ENCODE measurements around the gene ADIPOR1. TPM values are rescaled to one million over a fixed set of nuclear protein-coding genes. Genes with fewer than 3 reads are reported as not detected.
"Not testable (repeated sequence)": the region's sequence is repeated elsewhere in the genome, so short reads cannot be mapped to it uniquely, and the experiment has no call there.

ADIPOR1 gene, protein sequence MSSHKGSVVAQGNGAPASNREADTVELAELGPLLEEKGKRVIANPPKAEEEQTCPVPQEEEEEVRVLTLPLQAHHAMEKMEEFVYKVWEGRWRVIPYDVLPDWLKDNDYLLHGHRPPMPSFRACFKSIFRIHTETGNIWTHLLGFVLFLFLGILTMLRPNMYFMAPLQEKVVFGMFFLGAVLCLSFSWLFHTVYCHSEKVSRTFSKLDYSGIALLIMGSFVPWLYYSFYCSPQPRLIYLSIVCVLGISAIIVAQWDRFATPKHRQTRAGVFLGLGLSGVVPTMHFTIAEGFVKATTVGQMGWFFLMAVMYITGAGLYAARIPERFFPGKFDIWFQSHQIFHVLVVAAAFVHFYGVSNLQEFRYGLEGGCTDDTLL
- 76.6 TPM for total RNA-seq
- long read RNA-seq, transcript ADIPOR1-201 (8 exons, 2,177 nt): major isoform, 393 of 524 reads
- long read RNA-seq, partial matches to known transcripts: 12 of 524 reads
- long read RNA-seq, other reads (novel, unspliced or antisense): 118 of 524 reads

DNA sequence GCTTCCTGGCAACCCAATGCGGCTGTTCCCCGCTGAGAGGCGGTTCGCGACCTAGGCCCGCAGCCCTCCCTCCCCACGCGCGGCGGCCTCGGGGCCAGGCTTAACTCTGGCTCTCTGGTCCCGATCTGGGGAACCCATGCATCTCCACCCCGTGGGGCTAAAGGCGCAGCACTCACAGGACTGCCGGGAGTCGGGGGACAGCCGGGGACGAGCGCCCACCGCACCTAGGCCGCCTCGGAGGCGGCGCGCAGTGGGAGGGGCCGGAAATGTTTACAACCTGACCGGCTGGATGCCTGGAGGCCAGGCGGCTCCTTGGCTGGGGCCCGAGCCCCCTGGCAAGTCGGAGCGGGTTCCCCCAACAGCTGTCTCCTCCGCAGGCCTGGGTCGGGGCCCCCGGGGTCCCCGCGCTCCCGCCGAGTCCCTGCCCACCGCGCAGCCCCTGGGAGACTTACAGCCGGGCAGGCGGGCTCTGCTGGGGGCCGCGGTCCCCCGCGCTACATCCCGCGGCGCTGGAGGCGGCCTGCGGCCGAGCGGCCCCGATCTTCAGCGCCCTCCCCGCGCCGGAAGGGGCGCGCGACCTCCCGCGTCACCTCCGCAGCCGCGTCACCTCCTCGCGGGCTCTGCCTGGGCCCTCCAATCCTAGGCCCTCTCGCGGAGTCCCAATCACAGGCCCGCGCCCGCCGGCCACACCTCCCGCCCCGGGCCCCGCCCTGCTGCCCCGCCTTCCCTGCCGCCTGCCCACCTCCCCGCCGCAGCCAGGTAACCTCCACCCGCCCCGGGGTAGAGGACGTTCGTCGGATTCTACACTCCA lies at the start of gene ADIPOR1:
TSS of gene ADIPOR1 (minus strand) at position 580 of the 811 bp plus-strand sequence. CDS start 7,242 bp downstream, outside the sequence.
- intact Hi-C loops (cut with DNase I): no loop called here
- ATAC-seq (ENCODE audit: poor library complexity): peak; percentile 99
- peak; percentile 95 for DNase-seq

DNA sequence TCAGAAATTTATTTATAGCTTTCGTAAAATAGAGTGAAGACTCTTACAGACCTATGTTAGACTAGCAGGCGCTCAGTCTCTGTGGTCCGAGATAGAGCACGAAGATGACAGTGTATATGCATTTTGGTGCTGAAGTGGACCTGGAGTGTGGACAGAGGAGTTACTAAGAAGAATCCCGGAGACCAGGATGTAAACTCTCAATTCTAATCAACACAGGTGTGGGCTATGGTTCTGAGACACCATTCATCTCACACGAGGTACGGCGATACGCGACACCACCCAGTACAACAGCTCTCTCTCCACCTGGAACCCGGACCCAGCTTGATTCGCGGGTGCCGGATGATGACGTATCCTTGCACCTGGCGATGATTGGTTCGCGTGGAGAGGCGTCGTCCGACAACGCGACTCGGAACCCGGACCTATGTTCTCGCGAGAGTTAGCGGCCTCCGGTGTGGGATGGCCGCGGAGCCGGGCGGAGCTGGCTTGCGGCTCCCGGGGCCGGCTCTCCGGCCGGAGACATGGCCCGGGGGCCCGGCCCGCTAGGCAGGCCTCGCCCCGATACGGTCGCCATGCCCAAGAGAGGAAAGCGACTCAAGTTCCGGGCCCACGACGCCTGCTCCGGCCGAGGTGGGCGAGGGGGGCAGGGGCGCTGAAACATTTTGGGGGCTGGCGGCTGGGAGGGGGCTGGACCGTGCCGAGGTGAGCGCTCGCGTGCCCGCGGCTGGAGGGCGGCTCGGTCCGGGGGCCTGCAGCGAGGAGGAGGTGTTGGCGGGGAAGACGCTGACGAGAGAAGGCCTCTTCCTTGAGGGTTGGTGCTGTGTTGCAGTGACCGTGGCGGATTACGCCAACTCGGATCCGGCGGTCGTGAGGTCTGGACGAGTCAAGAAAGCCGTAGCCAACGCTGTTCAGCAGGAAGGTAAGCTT lies 49.1 kb upstream of the ADIPOR1 start, which contains the start of gene TMEM183A:
TSS of gene TMEM183A (plus strand) at position 427 of the 924 bp plus-strand sequence. CDS start at position 519, 92 bp downstream.
- DNase-seq (peak; percentile 97), ATAC-seq (ENCODE audit: poor library complexity) (peak; percentile 99)
- intact Hi-C loops (cut with DNase I): no loop called here

DNA sequence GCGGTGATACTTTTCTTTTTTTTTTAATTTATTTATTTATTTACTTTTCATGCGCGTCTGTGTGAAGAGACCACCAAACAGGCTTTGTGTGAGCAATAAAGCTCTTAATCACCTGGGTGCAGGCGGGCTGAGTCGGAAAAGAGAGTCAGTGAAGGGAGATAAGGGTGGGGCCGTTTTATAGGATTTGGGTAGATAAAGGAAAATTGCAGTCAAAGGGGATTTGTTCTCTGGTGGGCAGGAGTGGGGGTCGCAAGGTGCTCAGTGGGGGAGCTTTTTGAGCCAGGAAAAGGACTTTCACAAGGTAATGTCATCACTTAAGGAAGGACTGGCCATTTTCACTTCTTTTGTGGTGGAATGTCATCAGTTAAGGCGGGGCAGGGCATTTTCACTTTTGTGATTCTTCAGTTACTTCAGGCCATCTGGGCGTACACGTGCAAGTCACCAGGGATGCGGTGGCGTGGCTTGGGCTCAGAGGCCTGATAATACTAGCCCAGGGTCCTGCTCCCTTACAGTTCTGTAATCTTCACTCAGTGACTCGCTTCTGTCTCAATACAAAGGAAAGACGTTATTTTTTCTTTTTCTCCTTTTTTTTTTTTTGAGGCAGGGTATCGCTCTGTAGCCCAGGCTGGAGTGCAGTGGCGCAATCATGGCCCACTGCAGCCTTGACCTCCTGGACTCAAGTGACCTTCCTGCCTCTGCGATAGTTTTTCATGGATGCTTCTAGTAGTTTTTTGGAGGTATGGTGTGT lies 47.5 kb upstream of the ADIPOR1 start:
- ATAC-seq (ENCODE audit: poor library complexity); intact Hi-C loops (cut with DNase I); DNase-seq: not testable (repeated sequence)

DNA sequence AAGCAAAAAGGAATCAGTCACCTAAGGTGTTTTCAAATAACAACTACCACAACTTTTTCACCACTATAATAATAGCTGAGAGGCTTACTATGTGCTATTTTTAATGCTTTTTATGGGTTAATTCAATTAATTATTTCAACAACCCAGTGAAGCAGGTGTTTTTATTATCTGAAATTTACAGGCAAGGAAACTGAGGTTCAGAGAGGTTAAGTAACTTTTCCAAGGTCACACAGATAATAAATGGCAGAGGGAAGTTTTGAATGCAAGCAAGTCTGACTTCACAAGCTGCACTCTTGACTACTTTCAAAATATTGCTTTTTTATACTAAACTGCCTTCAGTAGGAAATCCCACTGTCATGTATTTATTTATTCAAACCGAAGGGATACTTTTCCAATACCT lies 44.8 kb upstream of the ADIPOR1 start:
- intact Hi-C loops (cut with DNase I): no loop called here
- ATAC-seq (ENCODE audit: poor library complexity) (no peak), DNase-seq (no peak)

DNA sequence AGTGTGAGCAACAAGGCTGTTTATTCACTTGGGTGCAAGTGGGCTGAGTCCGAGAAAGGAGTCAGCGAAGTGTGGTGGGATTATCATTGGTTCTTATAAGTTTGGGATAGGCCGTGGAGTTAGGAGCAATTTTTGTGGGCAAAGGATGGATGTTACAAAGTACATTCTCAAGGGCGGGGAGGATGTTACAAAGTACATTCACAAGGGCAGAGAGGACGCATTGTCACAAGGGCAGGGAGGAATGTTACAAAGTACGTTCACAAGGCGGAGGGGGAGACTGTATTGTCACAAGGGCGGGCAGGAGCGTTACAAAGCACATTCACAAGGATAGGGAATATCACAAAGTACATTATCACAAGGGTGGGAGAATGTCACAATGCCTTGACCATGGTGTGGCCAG lies 43.9 kb upstream of the ADIPOR1 start:
- intact Hi-C loops (cut with DNase I): no loop called here
- DNase-seq (no peak), ATAC-seq (ENCODE audit: poor library complexity) (no peak)

DNA sequence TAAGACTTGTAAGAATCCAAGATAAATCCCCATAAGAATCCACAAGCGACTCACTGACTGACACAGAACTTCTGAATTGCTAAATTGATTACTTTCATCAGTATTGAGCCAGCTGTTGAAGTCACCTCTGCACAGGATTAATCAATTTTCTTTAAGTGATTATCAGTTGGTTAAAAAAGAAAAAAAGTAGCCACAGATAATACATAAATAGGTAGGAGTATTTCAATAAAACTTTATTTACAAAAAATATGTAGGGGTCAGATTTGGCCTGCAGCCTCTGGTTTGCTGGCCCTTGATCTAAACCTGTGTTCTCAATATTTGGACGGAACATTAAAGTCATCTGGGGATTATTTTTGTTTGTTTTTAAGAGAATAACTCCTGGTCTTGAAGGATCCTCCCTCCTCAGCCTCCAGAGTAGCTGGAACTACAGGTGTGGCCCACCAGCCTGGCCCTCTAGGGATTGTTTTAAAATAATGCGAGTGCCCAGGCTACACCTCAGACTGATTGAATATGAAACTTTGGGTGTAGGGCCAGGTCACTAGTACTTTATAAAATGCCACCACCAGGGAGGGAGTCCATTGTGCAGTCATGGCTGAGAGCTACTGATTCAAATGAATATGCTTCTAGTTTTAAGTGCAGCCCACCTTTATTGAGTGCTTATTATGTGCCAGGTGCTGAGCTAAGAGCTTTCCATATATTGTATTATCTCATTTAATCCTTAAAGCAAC lies 42.3 kb upstream of the ADIPOR1 start:
- intact Hi-C loops (cut with DNase I): no loop called here
- ATAC-seq (ENCODE audit: poor library complexity): no peak
- DNase-seq: no peak

DNA sequence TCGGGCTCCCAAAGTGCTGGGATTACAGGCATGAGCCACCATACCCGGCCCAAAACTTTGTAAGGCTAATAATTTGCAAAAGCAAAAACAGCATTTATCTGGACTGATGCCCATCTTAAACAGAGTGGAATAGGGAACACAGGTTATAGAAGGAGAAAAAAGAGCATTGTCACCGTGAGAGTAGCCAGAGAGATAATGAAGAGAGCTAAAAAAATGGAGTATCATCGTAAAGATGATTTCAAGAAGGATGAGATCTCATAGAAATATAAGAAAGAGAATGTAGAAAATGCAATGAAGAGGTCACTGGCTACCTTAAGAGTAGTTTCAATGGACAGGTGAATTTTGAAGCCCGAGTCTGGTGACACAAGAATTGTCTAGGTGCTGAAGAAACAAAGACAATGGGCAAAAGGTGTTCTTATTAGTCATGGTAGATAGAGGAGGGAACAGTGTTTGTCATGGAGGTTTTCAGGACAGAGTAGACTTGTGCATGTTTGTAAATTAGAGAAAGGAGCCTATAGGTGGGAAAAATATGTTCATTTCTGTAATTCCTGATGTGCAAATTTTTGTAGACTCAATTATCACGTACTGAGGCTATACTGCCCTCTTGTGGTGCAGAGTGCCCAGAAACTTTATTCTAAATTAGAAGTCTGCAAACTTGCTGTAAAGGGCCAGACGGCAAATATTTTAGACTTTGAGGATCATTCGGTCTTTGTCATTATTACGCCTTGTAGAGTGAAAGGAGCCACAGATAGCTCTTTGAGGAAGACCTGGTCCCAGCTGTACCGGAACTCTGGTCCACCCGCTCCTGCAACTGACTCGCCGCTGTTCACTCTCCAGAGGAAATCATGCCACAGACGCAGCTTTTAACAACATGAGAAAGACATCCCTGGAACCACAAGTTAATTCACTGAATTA lies 41.0 kb upstream of the ADIPOR1 start:
- ATAC-seq (ENCODE audit: poor library complexity) (peak; percentile 56), DNase-seq (no peak)

DNA sequence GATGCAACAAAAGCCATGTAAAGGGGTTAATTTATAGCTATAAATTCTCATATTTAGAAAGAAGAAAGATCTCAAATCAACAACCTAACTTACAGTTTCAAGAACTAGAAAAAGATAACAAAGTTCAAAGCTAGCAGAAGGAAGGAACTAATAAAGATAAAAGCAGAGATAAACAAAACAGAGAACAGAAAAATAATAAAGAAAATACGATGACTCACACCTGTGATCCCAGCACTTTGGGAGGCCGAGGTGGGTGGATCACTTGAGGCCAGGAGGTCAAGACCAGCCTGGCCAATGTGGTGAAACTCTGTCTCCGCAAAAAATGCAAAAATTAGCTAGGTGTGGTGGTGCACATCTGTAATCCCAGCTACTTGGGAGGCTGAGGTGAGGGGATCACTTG lies 36.6 kb upstream of the ADIPOR1 start:
- no peak for ATAC-seq (ENCODE audit: poor library complexity)
- no peak for DNase-seq
- intact Hi-C loops (cut with DNase I): loop anchor here (10.0 kb wide), 2 partner anchors 80 to 250 kb away; no protein-coding TSS in a partner anchor

More for the DNA sequence above, 41.0 kb upstream of the ADIPOR1 start:
- intact Hi-C loops (cut with DNase I): loop anchor here (10.0 kb wide), 2 partner anchors 84 to 254 kb away; no protein-coding TSS in a partner anchor

DNA sequence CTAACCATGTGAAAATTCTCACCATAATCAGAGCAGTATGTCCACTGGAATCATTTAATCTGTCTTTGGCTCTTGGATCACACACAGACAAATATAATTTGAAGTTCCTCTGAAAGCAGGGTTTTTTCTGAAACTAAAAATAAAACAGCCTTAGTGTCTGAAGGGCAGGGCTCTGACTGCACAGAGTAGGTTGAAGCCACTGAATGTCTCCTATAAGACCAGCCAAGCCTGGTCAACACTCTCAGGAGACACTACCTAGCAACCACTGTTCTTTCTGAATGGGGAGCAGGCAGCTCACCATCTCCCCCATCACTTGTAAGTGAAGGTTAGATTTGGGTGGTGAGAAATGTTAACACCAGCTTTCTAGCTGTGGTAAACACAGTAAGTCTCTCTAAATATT lies 33.0 kb upstream of the ADIPOR1 start:
- ATAC-seq (ENCODE audit: poor library complexity) (no peak), DNase-seq (no peak)
- intact Hi-C loops (cut with DNase I): loop anchor here (10.0 kb wide), 2 partner anchors 76 to 246 kb away; no protein-coding TSS in a partner anchor

DNA sequence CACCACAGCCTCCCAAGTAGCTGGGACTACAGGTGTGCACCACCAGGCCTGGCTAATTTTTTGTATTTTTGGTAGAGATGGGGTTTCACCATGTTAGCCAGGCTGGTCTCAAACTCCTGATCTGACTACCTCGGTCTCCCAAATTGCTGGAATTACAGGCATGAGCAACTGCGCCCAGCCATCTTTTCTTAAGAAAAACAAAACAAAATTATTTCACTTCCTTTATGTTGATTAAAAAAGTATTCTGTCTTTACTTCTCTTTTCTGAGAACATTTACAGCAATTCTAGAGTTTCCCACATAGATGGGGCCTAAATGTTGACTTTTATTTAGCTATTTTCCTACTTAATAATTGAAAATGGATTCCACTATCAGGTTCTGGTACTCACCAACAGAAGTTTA lies 31.8 kb upstream of the ADIPOR1 start:
- DNase-seq: no peak
- no peak for ATAC-seq (ENCODE audit: poor library complexity)
- intact Hi-C loops (cut with DNase I): loop anchor here (10.0 kb wide), 2 partner anchors 75 to 245 kb away; no protein-coding TSS in a partner anchor

DNA sequence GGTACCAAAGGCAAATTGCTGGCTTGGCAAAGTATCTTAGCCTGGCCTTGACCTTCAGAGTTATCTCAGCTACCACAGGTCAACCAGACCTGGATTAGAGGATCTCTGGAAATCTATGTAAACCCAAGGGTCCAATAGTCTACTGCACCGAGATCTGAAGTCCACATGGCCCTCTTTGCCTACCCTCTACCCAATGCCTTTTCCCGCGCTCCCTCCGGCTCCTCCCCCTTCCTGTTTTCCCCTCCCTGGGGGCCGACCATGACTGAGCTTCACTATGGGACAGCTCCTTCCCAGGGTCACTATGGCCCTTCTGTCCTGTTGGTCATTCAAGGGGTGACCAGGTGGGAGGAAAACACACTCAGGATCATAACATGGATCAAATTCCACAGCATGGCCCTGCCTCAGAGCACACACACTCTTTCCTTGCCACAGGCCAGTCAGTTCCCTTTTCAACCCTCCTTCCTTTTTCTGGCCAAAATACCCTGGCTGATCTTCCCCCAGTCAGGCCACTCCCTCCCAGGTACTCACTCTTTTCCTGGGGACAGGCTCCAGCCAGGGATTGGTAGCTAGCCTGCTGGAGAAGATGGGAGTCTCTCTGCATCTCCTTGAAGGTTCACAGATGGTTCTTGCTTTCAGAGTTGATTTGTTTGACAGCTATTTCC lies 29.9 kb upstream of the ADIPOR1 start:
- intact Hi-C loops (cut with DNase I): no loop called here
- DNase-seq (no peak), ATAC-seq (ENCODE audit: poor library complexity) (no peak)

DNA sequence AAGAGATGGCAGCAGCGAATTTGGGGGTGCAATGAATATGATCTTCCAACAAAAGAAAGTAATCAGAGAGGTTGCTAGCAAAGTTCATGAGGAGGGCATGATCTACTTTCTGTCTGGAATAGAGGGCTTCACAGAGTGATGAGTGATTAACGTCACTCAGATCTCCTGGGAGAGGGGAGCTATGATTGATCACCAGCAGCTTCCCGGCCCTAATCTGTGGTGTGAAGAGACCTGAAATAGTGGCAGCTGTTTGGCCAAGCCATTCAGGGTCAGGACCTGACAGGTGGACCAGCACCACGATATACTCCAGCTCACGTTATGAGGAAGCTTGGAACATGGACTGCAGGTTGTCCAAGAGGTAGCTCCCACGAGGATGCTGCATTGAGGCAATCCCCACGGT lies 29.1 kb upstream of the ADIPOR1 start:
- no peak for DNase-seq
- no peak for ATAC-seq (ENCODE audit: poor library complexity)
- intact Hi-C loops (cut with DNase I): no loop called here

DNA sequence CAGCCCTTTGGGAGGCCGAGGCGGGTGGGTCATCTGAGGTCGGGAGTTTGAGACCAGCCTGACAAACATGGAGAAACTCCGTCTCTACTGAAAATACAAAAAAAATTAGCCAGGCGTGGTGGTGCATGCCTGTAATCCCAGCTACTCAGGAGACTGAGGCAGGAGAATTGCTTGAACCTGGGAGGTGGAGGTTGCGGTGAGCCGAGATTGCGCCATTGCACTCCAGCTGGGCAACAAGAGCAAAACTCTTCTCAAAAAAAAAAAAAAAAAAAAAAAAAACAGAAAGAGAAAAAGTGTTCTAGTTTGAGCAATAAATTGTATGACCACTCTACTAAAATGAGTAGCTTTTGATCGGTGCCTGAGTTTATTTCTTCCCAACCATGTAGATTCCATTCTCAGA lies 28.0 kb upstream of the ADIPOR1 start:
- DNase-seq; intact Hi-C loops (cut with DNase I); ATAC-seq (ENCODE audit: poor library complexity): not testable (repeated sequence)

DNA sequence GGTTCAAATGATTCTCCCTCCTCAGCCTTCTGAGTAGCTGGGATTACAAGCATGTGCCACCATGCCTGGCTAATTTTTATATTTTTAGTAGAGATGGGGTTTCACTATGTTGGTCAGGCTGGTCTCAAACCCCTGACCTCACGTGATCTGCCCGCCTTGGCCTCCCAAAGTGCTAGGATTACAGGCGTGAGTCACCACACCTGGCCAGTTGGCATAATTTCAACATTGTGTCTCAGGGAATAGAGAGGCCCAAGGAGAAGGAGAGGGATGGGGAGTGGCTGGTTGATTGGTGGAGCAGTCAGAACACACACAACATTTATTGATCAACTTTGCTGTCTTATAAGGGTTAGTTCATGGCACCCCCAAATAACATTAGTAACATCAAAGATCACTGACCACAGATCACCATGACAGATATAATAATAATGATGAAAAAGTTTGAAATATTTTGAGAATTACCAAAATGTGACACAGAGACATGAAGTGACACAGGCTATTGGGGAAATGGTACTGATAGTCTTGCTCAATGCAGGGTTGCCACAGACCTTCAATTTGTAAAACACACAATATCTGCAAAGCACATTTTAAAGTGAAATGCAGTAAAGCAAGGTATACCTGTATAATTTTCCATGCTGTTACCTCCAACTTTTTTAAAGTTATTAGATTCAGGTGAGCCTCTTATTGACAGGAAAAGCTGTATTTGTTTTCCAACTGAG lies 24.8 kb upstream of the ADIPOR1 start:
- DNase-seq: no peak
- intact Hi-C loops (cut with DNase I): no loop called here
- no peak for ATAC-seq (ENCODE audit: poor library complexity)

DNA sequence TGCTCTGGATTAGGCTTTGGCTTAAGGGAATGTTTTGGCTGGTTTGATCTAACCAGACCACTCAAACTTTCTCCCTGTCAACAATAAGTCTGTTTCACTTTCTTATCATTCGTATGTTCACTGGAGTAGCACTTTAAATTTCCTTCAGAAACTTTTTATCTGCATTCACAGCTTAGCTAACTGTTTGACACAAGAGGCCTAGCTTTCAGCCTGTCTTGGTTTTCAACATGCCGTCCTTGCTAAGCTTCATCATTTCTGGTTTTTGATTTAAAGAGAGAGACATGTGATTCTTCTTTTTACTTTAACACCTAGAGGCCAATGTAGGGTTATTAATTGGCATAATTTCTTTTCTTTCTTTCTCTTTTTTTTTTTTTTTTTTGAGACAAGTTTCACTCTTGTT lies 23.8 kb upstream of the ADIPOR1 start:
- DNase-seq: no peak
- ATAC-seq (ENCODE audit: poor library complexity): no peak
- intact Hi-C loops (cut with DNase I): no loop called here
